GM19238 (cell line): ENCODE measurements around the gene TRPM3.

Experiments
- DNase-seq: peaks from one replicate; pipeline ENCODE4 v3.0.0; 2011; ENCODE audit warnings: low spot score; ENCODE audit not compliant: insufficient read length

The TRPM3 gene

GRCh38 chr9:70561786-70562395 lies 559.5 kb downstream of the TRPM3 start:
- DNase-seq: no peak

GRCh38 chr9:70561111-70561510 lies 560.3 kb downstream of the TRPM3 start:
- DNase-seq: no peak

GRCh38 chr9:70559102-70559501 lies 562.3 kb downstream of the TRPM3 start:
- no peak for DNase-seq

- no peak for DNase-seq
Observed at GRCh38 chr9:70557661-70558369, 563.6 kb downstream of the TRPM3 start.

- DNase-seq: no peak
Observed at GRCh38 chr9:70556771-70557170, 564.6 kb downstream of the TRPM3 start.

- no peak for DNase-seq
Observed at GRCh38 chr9:70554881-70555280, 566.5 kb downstream of the TRPM3 start.

GRCh38 chr9:70553707-70554673 lies 567.4 kb downstream of the TRPM3 start:
- no peak for DNase-seq

- DNase-seq: no peak
Observed at GRCh38 chr9:70552561-70552960, 568.9 kb downstream of the TRPM3 start.

GRCh38 chr9:70551801-70552200 lies 569.6 kb downstream of the TRPM3 start:
- DNase-seq: no peak

GRCh38 chr9:70551396-70551795 lies 570.0 kb downstream of the TRPM3 start:
- no peak for DNase-seq

GRCh38 chr9:70549926-70550325 lies 571.5 kb downstream of the TRPM3 start:
- no peak for DNase-seq

- no peak for DNase-seq
Observed at GRCh38 chr9:70542311-70542931, 579.0 kb downstream of the TRPM3 start.

GRCh38 chr9:70540016-70540415 lies 581.4 kb downstream of the TRPM3 start:
- DNase-seq: no peak

- DNase-seq: no peak
Observed at GRCh38 chr9:70539526-70539925, 581.9 kb downstream of the TRPM3 start.

GRCh38 chr9:70539001-70539400 lies 582.4 kb downstream of the TRPM3 start:
- no peak for DNase-seq

GRCh38 chr9:70537084-70537483 lies 584.3 kb downstream of the TRPM3 start:
- no peak for DNase-seq

- DNase-seq: no peak
Observed at GRCh38 chr9:70535546-70536323, 585.7 kb downstream of the TRPM3 start.

- no peak for DNase-seq
Observed at GRCh38 chr9:70534471-70534870, 587.0 kb downstream of the TRPM3 start.

GRCh38 chr9:70534061-70534460 lies 587.4 kb downstream of the TRPM3 start:
- DNase-seq: no peak

- no peak for DNase-seq
Observed at GRCh38 chr9:70533492-70533891, 587.9 kb downstream of the TRPM3 start.

GRCh38 chr9:70532716-70533115 lies 588.7 kb downstream of the TRPM3 start:
- DNase-seq: no peak
